GM21381 (cell line): ENCODE results near the gene CNP.
"Not testable (repeated sequence)": the region's sequence is repeated elsewhere in the genome, so short reads cannot be mapped to it uniquely, and the experiment has no call there.

Experiments used
- ATAC-seq: cut with Tn5 transposase; IDR thresholded peaks from one replicate; pipeline ENCODE4 v1.9.1; 2021; ENCODE audit warnings: mild to moderate bottlenecking, moderate library complexity; ENCODE audit not compliant: unreplicated experiment

CNP gene

GRCh38 chr17:42001729-42002128 is 35.1 kb downstream of the CNP start:
- no peak for ATAC-seq

GRCh38 chr17:42002175-42002791 is 35.7 kb downstream of the CNP start:
- ATAC-seq: no peak

GRCh38 chr17:42002792-42003301 is 36.3 kb downstream of the CNP start:
- ATAC-seq: no peak

- ATAC-seq: no peak
Observed at GRCh38 chr17:42005166-42005565, 38.6 kb downstream of the CNP start.

GRCh38 chr17:42009170-42009569 is 42.6 kb downstream of the CNP start:
- ATAC-seq: no peak

GRCh38 chr17:42010266-42010680 is 43.7 kb downstream of the CNP start:
- not testable (repeated sequence) for ATAC-seq

GRCh38 chr17:42010898-42011516 is 44.4 kb downstream of the CNP start:
- no peak for ATAC-seq

- not testable (repeated sequence) for ATAC-seq
Observed at GRCh38 chr17:42012363-42012762, 45.8 kb downstream of the CNP start.

GRCh38 chr17:42013740-42014139 is 47.1 kb downstream of the CNP start:
- not testable (repeated sequence) for ATAC-seq

GRCh38 chr17:42016411-42016831 is 49.8 kb downstream of the CNP start:
- ATAC-seq: no peak

- peak; percentile 77 for ATAC-seq
Observed at GRCh38 chr17:42016941-42017865, 50.6 kb downstream of the CNP start, which contains the start of gene DNAJC7. DNAJC7 (minus strand) TSS chr17:42017439; CDS start chr17:42017416, 23 bp downstream.

GRCh38 chr17:42017866-42018200 is 51.2 kb downstream of the CNP start:
- ATAC-seq: no peak

- no peak for ATAC-seq
Observed at GRCh38 chr17:42018339-42018738, 51.7 kb downstream of the CNP start.

GRCh38 chr17:42018988-42019387 is 52.4 kb downstream of the CNP start:
- no peak for ATAC-seq

GRCh38 chr17:42019509-42020404 is 53.2 kb downstream of the CNP start, which contains the start of gene NKIRAS2:
NKIRAS2 (plus strand) TSS chr17:42020090; CDS start chr17:42021578, 1,488 bp downstream.
- ATAC-seq: peak; percentile 50

GRCh38 chr17:42020845-42021244 is 54.2 kb downstream of the CNP start:
- not testable (repeated sequence) for ATAC-seq

GRCh38 chr17:42023524-42024349 is 57.1 kb downstream of the CNP start:
- no peak for ATAC-seq

GRCh38 chr17:42025191-42025579 is 58.6 kb downstream of the CNP start:
- ATAC-seq: no peak

- no peak for ATAC-seq
Observed at GRCh38 chr17:42025936-42026335, 59.3 kb downstream of the CNP start.
